ENCODE results near the gene HAUS7.

The HAUS7 gene

GRCh38 chrX:153475751-153476281 is 5.4 kb upstream of the HAUS7 start:
- no peak for DNase-seq

GRCh38 chrX:153475271-153475670 is 4.9 kb upstream of the HAUS7 start:
- DNase-seq: no peak

DNA sequence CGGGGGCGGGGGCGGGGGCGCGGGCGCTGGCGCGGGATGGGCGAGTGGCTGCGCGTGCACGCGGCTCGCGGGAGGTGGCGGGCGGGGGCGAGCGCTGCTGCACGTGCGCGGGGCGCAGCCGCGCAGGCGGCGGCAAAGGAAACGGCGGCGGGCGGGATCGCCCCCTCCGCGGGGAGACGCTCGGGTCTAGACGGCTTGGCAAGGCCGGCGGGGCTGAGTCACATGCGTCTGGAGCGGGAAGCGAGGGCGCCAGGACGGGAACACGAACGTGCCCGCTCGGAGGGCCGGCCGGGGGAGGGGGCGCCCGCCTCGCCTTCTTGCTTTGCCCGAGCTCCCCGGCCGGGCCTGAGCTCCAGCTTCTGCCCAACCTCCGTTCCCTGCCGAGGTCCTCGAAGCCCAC is 4.3 kb upstream of the HAUS7 start:
- DNase-seq: no peak

DNA sequence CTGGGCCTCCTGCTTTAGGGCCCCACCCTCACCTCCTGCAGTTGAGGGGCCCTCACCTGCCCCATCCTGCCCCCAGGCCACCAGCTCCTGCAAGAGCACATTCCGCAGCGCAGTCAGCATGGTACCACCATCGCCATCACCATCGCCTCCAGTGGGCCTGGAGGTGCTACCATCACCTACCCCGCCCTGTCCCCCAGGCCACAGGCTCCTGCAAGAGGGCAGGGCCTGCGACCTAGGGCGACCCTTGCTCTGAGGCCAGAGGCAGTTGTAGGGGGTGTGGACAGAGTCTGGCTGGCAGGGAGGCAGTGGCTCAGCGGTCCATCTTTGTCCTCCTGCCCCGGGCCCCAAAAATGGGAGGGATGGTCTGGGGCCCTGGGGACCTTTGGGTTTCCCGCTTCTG is 3.9 kb upstream of the HAUS7 start:
- DNase-seq: no peak

DNA sequence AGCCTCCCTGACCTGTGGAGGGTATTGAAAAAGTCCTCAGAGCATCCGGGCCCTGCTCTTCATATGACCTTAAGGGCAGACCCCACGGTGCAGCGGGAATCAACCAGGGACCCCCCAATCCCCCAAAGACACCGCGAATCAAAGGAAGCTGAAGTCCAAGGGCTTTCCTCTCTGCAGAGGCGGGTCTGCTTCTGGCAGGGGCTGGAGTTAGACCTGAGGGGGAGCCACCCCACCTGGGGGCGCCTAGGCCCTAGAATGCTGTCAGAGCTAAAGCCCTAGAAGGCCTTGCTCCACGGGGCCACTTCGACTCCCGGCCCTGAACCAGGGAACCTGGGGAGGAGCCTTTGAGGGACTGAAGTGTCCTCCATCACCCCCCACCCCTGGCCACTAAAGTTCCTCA is 2.8 kb upstream of the HAUS7 start:
- no peak for DNase-seq

DNA sequence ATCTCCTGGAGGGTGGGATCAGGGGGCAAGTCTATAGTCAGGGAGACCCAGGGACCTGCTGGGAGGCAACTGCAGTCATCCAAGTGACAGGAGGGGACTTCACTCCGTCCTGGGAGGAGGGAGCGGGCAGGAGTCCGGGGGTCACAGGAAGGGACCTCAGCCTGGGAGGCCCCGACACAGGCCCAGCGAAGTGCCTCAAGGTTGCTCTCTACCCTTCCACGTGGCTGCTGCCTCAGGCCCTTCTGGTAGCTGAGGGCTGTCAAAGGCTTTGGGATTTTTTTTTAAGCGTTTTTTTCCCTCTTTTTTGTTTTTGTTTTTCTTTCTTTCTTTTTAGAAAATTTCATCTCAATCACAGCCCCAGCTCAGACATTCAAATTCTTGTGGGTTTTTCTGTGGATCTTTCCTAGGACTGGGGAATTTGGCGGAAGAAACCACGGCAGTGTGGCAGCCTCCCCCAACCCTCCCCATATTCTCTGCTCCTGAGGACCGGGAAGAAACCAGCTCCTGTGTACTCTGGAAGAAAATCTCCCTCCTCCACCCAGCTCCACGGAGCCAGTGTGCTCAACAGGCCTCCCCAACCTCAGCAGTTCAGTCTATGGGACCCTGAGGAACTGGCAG is 1.4 kb upstream of the HAUS7 start:
- DNase-seq: no peak

DNA sequence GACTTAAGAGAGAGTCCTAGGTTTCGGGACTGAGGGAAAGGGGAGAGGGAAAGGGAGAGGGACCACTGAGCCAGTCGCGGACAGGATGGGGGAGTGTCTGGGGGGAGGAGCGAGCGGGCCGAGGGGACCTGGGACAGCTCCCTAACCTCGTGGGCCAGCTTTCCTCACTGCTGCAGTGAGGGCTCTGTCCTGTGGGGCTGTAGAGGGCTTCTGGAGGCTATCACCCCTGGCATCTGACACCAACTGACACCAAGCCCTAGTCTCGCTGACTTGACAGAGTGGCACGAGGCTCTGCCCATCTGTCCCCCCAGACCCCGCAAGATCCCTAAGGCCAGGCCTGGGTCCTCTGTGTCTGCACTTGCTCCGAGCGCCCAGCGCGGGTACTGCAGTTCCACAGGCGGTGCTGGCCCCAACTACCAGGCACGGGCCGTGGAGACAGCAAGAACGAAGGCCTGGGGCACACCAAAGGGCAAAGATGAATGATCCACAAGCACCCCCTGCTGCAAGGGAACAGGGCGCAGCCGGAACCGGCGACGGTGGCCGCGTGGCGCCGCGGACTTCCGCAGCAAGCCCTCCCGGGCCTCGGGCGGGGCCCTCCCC is 465 bp downstream of the HAUS7 start:
- DNase-seq: no peak

- no peak for DNase-seq
Measured at GRCh38 chrX:153468008-153468580, 2.3 kb downstream of the HAUS7 start.

DNA sequence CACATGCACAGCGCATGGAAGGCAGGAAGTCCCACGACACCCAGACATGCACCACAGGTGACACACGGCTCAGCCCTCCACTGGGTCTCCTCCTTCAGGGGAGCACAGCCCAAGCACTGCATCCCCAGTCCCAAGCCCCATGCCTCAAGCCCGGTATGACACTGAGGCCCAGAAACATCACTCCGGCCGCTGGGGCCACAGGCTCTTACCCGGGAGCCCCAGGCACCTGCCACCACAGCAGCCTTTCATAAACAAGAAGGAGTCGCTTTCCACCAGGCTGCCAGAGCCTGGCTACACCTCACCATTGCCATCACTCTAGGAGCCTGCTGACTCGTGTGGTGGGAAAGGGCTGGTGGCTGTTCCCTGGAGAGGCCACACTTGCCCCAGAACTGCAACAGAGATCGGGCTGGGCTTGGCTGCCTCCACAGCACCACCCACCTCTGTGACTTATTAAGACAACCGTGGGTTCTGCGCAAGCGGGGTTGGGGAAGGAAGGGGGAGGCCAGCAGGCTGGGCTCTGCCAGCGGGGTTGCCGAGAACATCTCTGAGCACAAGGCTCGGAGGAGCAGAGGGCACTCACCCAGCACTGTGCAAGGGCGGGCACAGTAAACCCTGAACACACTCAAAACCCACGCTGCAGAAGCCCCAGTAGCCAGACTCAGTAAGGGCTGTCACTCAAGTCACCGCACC is 4.5 kb downstream of the HAUS7 start:
- no peak for DNase-seq

- no peak for DNase-seq
Measured at GRCh38 chrX:153464116-153464515, 6.3 kb downstream of the HAUS7 start.

GRCh38 chrX:153463556-153463955 is 6.8 kb downstream of the HAUS7 start:
- DNase-seq: no peak

DNA sequence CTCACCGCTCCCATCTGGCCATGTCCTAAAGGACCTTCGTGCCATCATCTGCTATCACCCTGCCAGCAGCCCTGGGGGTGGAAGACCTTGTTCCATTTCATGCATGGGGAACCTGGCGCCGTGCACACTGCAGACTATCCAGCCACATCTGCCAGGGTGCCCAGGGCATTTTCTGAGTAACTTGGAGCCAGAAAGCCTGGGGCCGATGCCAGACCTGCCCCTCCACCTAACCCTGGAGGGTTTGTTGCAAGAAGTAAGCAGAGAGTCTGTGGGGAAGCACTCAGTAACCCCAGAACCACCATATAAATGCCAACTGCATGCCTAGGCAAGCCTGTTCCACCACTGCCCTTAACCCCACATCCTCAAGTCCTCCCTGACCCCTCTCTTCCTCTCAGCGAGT is 7.3 kb downstream of the HAUS7 start:
- no peak for DNase-seq

- no peak for DNase-seq
Measured at GRCh38 chrX:153462291-153462690, 8.1 kb downstream of the HAUS7 start.

DNA sequence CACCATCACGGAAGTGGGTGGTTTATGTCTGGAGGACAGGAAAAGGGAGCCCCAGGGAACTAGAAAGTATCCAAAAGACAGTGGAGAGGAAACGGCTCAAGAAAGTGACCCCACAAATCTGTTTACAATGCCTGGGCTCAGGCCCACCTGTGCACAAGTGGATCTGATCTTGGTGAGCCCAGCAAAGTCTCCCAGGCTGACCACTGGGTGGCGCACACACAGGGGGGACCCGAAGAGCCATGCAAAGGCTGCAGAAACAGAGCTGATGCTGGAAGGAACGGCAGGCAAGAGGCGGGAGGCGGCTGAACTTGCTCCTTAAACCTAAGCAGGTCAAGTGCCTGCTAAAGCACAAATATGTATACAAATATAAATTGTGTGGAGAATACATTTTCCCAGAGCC is 9.6 kb downstream of the HAUS7 start:
- peak; percentile 82 for DNase-seq

GRCh38 chrX:153459986-153460385 is 10.4 kb downstream of the HAUS7 start:
- no peak for DNase-seq

GRCh38 chrX:153458476-153458875 is 11.9 kb downstream of the HAUS7 start:
- DNase-seq: no peak

DNA sequence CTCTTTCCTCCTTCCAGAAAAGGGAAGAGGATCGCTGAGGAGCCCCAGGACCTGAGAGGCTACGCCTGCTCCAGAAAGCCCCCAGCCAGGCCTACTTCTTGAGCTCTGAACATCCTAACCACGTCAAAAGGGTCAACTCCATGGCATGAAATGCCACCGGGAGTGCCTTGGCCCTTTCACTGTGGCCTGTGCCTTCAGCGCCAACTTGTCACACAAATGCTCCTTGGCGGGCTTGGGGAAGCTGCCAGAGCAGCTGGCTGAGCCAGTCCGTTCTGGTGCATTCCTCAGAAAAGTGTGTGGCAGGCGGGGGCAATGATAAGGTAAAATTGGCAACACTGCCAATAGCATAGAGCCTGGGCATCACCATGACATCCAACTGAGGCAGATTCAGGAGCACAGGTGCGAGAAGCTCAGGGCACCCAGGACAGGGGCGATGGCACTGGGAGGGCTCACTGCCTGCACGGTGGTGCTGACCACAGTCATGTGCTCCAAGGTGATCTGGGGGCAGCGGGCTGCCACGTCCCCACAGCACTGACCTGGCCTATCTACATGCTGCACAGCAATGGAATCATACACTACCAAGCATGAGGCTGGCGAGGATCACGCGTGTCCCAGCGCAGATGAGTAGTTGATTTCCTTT is 12.4 kb downstream of the HAUS7 start:
- DNase-seq: no peak

DNA sequence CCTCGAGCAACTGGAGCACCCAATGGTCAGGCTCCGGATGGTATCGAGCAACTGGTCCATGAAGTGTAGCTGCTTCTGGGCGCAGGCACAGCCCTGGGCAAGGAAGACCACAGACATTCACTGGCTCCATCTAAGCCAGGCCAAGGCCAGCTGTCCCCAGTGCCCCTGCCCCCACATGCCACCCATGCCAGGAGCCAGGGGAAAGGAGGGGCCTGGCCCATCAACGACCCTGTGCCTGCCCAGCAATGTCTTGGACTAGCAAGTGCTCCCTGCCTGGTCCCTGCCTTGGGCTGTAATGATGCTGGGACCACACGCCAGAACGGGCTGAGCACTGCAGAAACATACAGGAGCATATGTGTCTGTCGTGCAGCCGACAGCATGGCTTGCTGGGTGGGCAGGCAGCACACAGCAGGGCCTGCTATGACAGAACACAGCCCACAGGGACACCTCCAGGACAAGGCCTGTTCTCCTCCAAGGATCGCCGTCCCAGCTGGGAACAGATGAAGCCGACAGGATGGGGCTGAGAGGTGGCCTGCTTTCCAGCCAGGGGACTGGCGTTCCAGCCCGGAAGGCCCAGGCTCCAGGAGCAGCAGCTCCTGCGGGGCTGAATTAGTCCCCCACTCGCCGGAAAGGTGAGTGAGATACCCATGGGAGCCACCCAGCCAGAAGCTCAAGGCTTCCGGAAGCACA is 13.1 kb downstream of the HAUS7 start:
- no peak for DNase-seq

DNA sequence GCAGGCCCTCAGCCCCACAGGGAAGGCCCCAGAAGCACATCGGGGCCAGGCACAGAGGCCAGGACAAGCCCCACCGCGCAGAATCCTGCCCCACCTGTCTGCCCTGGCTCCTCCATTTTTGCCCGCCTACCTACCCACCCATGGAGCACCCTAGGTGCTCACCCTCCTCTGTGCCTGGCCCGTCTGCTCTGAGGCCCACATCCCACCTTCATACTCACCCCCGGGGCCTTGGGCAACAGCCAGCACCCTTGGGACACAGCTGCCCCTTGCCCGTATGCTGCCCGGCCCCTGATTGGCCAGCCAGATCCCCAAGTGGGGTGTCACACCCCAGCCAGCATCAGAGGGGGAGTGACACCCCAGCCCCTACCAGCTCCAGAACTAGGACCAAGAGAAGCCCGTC is 13.7 kb downstream of the HAUS7 start:
- DNase-seq: no peak

DNA sequence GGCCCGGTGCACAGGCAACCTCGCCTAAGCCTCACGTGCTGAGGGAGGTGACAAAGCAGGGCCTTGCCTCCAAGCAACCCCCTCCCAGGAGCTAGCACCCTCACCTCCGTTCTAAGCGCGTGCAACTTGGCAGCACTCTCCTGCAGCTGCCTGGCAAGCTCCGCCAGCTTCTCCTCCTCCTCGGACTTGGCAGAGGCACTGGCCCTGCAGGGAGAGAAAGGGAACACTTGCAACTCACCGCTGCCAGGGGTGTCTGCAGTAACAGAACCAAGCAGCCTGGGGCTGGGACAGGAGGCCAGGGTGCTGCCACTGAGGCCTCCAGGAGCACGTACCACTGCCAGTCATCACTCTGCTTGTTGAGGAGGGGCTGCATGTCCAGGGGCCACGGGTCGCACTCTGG is 14.2 kb downstream of the HAUS7 start:
- DNase-seq: no peak

DNA sequence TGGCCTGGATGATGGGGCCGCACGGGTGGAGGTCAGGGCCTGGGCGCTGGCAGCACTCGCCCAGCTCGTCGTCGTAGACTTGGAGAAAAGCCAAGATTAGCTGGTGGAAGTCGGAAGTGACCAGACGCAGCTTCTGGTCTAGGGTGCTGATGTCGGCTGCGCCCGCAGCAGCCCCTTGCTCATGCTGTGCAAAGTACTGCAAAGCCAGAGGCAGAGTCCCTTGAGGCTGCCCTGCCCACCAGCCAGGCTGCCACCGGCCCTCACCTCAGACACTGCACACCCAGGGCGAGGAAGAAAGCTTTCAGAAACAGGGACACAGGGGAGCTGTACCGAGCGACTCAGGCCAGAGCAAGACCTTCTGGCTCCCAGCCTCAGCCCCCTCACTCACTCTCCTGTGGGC is 14.8 kb downstream of the HAUS7 start:
- DNase-seq: no peak

- DNase-seq: no peak
Measured at GRCh38 chrX:153454901-153455550, 15.3 kb downstream of the HAUS7 start.

DNA sequence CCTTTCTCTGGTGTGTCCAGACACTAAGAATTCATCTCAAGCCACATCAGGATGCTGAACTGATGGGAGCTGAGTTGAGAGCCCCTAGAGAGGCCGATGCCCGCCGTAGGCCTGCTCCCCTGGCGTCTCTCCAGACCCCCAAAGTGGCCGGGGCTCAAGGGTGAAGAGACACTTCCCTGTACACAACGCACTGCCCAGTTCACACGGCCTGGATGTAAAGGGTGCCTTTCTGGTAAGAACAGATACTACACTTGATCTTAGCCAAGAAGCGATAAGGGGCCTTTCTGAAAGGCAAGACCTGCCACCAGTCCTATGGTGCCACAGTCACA is 19.5 kb downstream of the HAUS7 start:
- DNase-seq: no peak

All from 8988T (cell line).